DOHH2 (cell line): ENCODE data around the gene SYCN.

Experiments
- EZH2phosphoT487 ChIP-seq: fragments of 200-600 bp; sonication (generic); IDR thresholded peaks from 2 replicates; pipeline ENCODE4 v1.6.1; 2017; ENCODE audit warnings: borderline replicate concordance, mild to moderate bottlenecking, antibody characterized with exemption, low read length, moderate library complexity, mixed read lengths
- TF ChIP-seq, protein P1 (sequence below): fragments of 200-600 bp; sonication (generic); IDR thresholded peaks from one replicate; pipeline ENCODE4 v1.5.1; 2014; ENCODE audit warnings: antibody characterized with exemption, mild to moderate bottlenecking, low read depth, low read length; ENCODE audit not compliant: poor library complexity, severe bottlenecking

GRCh38 chr19:39166571-39167391 lies 37.3 kb downstream of the SYCN start:
- TF ChIP-seq, protein P1, sequence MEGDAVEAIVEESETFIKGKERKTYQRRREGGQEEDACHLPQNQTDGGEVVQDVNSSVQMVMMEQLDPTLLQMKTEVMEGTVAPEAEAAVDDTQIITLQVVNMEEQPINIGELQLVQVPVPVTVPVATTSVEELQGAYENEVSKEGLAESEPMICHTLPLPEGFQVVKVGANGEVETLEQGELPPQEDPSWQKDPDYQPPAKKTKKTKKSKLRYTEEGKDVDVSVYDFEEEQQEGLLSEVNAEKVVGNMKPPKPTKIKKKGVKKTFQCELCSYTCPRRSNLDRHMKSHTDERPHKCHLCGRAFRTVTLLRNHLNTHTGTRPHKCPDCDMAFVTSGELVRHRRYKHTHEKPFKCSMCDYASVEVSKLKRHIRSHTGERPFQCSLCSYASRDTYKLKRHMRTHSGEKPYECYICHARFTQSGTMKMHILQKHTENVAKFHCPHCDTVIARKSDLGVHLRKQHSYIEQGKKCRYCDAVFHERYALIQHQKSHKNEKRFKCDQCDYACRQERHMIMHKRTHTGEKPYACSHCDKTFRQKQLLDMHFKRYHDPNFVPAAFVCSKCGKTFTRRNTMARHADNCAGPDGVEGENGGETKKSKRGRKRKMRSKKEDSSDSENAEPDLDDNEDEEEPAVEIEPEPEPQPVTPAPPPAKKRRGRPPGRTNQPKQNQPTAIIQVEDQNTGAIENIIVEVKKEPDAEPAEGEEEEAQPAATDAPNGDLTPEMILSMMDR = no peak
- TF ChIP-seq EZH2phosphoT487 = no peak
